ENCODE results near the gene TRMU. TPM values are rescaled to one million over a fixed set of nuclear protein-coding genes. Genes with fewer than 3 reads are reported as not detected.

The TRMU gene
- total and polyA plus RNA-seq, 8 donors: 15.0 to 58.0 (median 23.4) TPM

GRCh38 chr22:46323162-46323561, 12.4 kb upstream of the TRMU start:
- no peak for TF ChIP-seq CTCF (IDR thresholded peaks at IDR 0.05)
- Histone ChIP-seq H3K4me3 (no peak overlapping the region), H3K27me3 (no peaks in the 10 kb centered on the region), H3K9me3 (no peaks in the 10 kb centered on the region), H3K4me1 (no peaks in the 10 kb centered on the region), H3K27ac (no peak overlapping the region), H3K36me3 (no peaks in the 10 kb centered on the region)
- no peak for FAIRE-seq
- intact Hi-C loops (cut with DNase I): loop anchor here in 1 of 3 donors (5.0 kb wide), 1 partner anchor 321 kb away; no protein-coding TSS in a partner anchor
- no peak for ATAC-seq
- WGBS, 2 donors: 96% methylated on average over 19 of the region's 19 CpGs
- peak in 2 of 6 donors; percentile 11 to 22 for DNase-seq

- DNase-seq (peak in 2 of 6 donors; percentile 4 to 36), FAIRE-seq (no peak), ATAC-seq (no peak)
- no peak for TF ChIP-seq CTCF (IDR thresholded peaks at IDR 0.05)
- intact Hi-C loops (cut with DNase I): no loop called here
- H3K4me3 ChIP-seq: no peak overlapping the region
- H3K27ac ChIP-seq: no peak overlapping the region
- H3K36me3 ChIP-seq: no peaks in the 10 kb centered on the region
- H3K9me3 ChIP-seq: no peaks in the 10 kb centered on the region
- 91 to 96% methylated on average over 23 of the region's 23 CpGs for WGBS, 2 donors
- H3K4me1 ChIP-seq: no peaks in the 10 kb centered on the region
- no peaks in the 10 kb centered on the region for H3K27me3 ChIP-seq
These were observed 9.3 kb upstream of the TRMU start for GRCh38 chr22:46326066-46326680.

GRCh38 chr22:46327691-46328465, 7.6 kb upstream of the TRMU start:
- ATAC-seq (no peak), FAIRE-seq (no peak), DNase-seq (peak in 2 of 6 donors; percentile 7 to 35)
- Histone ChIP-seq H3K27me3 (no peaks in the 10 kb centered on the region), H3K4me1 (no peaks in the 10 kb centered on the region), H3K9me3 (no peaks in the 10 kb centered on the region), H3K36me3 (no peaks in the 10 kb centered on the region), H3K27ac (no peak overlapping the region), H3K4me3 (no peak overlapping the region)
- TF ChIP-seq CTCF (IDR thresholded peaks at IDR 0.05): no peak
- intact Hi-C loops (cut with DNase I): no loop called here
- 90 to 92% methylated on average over 13 of the region's 13 CpGs for whole genome bisulfite sequencing, 2 donors

GRCh38 chr22:46328797-46329196, 6.7 kb upstream of the TRMU start:
- H3K4me1 ChIP-seq: no peaks in the 10 kb centered on the region
- intact Hi-C loops (cut with DNase I): no loop called here
- H3K36me3 ChIP-seq: no peaks in the 10 kb centered on the region
- H3K4me3 ChIP-seq: no peak overlapping the region
- H3K9me3 ChIP-seq: no peaks in the 10 kb centered on the region
- no peak for TF ChIP-seq CTCF (IDR thresholded peaks at IDR 0.05)
- no peaks in the 10 kb centered on the region for H3K27me3 ChIP-seq
- peak in 2 of 6 donors; percentile 11 to 31 for DNase-seq
- no peak for ATAC-seq
- no peak overlapping the region for H3K27ac ChIP-seq
- 93 to 98% methylated on average over 11 of the region's 11 CpGs for WGBS, 2 donors
- FAIRE-seq: no peak

GRCh38 chr22:46329616-46330015, 5.9 kb upstream of the TRMU start:
- Histone ChIP-seq H3K36me3 (no peaks in the 10 kb centered on the region), H3K4me3 (no peak overlapping the region), H3K27me3 (no peaks in the 10 kb centered on the region), H3K27ac (no peak overlapping the region), H3K4me1 (no peaks in the 10 kb centered on the region), H3K9me3 (no peaks in the 10 kb centered on the region)
- no peak for TF ChIP-seq CTCF (IDR thresholded peaks at IDR 0.05)
- no peak for FAIRE-seq
- WGBS, 2 donors: 92 to 98% methylated on average over 8 of the region's 8 CpGs
- intact Hi-C loops (cut with DNase I): loop anchor here in 1 of 3 donors (10.0 kb wide), 1 partner anchor 315 kb away; no protein-coding TSS in a partner anchor
- ATAC-seq: no peak
- DNase-seq: peak in 2 of 6 donors; percentile 7 to 27

All from pancreas (tissue), 10 donors.